GM21825 (cell line): ENCODE data around the gene ASB6.
A peak's percentile ranks its signal among the peaks of the same experiment; 100 is the strongest.
"Not testable (repeated sequence)": the region's sequence is repeated elsewhere in the genome, so short reads cannot be mapped to it uniquely, and the experiment has no call there.

Experiments
- ATAC-seq: cut with Tn5 transposase; IDR thresholded peaks from one replicate; pipeline ENCODE4 v1.9.1; 2021; ENCODE audit warnings: mild to moderate bottlenecking, moderate library complexity; ENCODE audit not compliant: unreplicated experiment

The ASB6 gene

DNA sequence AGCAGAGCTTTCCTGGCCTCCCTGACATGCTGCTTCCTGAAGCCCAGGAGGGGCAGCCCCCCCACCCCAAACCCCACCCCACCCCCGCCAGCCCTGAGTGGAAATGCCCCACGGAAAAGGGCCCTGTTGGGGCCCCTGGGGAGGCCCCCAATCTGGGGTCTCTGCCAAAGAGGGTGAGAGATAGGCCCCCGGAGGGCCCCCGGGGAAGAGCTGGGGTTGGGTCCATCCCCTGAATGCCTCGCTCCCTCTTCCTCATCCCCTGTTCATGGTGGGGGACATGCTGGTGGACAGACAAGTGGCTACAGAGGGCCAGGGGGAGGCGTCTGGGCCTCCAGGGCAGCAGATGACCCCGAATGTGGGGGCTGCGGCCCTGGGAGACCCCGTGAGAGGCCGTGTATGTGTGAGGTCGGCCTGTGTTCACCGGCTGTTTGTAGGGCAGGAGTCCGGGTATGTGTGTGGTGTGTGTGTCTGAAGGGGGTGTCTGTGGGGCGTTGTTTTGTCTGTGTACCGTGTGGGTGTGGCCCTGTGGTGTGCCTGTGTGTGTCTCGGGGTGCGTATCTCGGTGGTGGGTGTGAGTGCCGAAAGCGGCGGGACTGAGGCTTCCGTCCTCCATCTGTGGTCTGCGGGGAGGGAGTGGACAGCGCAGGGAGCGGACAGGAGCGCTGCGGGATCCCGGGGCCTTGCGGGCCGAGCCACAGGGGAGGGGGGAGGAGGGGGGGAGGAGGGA is 32.3 kb downstream of the ASB6 start:
- no peak for ATAC-seq

DNA sequence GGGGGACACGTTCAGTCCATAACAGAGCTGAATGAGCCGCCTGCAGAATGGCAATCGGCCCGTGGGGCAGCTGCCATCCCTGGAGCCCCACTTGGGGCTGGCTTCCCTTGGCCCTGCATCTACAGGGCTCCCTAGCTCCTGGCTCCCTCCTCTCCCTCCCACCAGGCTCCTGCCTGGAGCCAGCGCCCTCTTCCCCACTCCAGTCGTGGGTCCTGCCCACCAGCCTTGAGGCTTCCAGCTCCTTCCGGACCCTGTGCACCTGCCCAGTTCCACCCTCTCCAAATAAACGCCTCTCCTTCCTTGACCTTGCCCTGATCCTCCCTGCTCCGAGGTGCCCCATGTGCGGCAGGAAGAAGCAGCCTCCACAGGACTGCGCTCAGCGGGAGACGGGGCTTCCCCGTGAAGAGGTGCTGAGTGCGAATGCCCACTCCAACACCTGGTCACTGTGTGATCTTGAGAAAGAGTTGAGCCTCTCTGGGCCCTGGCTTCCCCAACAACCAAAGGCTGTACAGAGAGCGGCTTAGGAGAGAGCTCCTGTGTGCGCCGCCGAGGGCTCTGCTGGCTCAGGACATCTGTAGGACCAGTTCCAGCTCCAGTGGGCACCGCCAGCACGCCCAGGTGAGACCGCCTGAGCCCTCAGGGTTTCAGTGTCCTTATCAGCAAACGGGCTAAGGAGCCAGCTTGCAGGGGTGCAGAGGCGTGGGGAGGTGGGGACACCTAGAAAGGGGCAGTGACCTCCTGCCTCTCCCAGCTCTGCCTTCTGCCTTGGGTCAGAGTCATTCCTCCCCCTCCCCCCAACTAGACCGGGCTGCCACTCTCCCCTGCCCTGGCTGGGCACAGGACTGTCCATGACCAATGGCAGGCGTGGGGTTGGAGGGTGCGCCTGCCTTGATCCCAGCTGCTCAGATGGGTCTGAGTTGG is 33.1 kb downstream of the ASB6 start:
- ATAC-seq = no peak

DNA sequence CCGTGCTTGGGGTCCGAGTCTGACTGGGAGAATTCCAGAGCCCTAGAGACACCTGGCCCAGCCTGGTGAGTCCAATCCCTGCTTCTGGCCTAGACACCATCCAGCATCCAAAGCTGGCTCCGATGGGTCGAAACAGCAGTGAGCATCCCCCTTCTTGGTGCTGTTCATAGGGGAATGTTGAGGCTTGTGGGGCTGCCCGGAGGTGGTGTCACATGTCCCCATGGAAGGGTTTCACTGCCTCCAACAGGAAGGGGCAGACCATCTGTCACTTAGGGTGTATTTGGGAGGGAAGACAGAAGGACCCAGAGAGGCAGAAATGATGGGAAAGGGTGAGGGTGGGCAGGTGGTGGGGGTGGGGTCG is 34.9 kb downstream of the ASB6 start:
- no peak for ATAC-seq

DNA sequence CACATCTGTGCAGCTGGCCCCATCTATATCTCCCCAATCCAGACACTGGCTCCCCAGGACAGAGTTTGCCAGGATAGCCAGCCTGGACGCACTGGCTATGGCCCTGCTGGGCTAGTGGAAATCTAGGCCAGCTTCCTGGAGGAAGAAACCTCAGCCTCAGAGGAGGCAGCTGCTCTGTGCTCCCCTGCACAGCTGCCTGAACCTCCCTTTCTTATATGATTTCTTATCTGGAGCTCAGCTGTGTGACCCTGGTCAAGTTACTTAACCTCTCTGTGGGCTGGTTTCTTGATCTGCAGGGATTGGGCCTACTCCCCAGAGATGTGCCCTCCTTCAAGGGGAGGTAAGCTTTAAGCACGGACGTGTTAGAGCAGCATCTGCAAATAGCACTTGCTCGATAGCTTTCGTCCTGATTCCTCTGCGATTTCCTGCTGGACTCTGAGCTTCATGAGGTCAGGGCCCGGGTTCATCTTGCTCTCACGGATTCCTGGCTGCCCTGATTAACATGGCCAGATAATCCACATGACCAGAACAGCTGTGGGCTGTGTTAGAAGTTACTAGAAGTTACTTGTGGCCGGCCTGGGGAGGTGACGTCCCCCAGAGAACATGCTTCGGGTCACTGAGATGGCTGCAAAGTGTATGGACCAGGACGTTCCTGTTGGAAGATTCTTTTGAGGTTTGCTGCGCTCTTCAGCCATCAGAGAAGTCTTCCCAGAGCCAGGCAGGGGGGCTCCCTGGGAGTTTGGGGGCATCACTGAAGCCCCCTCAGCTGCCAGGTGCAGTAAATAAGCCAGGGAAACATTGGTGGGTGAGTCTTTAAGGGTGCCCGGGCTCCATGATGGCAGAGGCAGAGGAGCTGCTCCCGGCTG is 35.6 kb downstream of the ASB6 start:
- ATAC-seq = no peak

DNA sequence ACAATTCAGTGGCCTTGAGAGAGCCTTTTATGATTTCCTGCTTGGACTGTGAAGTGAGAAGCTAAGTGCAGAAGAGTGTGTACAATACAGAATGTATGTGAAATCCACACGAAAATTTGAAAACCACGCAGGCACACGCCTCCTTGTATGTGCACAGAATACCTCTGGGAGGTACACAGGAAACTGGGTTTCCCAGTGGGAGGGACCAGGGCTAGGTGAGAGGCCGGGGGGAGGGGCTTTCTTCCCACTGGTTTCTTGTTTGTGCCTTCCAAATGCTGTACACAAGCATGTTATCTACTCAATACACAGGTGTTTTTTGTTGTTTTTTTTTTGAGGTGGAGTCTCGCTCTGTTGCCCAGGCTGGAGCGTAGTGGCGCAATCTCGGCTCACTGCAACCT is 37.2 kb downstream of the ASB6 start:
- no peak for ATAC-seq

DNA sequence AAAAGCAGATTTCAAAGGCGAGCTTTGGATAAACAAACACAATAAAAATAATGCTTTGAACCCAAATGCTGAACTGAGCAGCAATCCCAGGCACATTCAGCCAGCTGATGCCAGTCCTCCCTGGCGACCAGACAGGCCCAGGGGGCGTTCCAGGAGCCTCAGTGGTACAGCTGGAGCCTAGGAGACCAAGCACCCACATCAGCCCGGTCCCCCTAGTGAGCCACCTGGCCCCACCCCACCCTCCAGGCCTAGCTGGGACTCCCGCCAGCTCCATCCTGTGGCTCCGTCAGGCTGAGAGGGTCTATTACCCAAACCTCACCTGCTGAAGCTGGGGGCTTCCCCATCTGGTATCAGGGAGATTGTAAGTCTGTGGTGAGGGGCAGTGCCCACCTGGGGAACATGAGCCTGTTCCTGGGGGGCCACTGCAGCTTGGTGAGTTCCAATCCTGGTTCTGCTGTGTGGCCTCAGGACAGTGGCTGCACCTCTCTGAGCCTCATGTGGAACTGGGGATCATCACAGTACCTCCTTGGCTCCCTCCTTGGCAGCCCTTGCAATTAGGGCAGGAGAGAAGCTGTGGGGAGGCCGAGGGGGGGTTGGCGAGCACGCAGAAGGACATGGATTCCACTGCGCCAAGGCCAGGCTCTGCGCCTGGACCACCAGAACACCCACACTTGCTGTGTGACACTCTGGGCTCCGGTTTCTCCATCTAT is 37.7 kb downstream of the ASB6 start:
- ATAC-seq = no peak

DNA sequence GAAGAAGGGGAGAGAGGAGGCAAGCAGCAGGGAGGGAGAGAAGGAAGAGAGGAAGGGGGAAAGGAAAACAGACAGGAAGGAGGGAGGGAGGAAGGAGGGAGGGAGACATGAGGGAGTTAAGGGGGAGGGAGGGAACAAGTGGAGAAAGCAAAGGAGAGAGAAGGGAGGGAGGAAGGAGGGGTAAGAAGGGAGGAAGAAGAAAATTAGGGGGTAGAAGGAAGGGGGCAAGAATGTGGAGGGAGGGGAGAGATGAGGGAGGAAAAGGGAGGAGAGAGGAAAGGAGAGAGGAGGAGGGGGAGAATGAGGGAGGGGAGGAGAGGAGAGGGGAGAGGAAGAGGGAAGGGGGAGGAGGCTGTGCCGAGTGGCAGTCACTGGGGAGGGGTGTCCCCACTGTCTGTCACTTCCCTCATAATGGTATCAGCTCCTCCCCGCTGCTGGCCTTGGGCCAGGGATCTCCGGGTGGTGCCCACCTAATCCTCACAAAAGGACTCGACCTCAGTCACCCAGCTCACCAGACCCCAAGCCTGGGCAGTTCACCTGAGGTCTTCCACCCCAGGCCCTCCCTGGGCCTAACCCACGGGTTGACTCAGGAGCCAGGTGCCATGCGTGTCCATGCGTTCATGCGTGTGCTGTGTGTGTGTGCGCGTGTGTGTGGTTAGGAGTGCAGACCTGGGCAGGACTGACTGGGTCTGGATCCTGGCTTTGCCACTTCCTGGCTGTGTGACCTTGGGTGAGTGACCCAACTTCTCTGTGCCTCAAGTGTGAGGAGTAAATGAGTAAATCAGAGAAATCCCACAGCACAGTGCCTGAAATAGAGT is 39.1 kb downstream of the ASB6 start:
- no peak for ATAC-seq

DNA sequence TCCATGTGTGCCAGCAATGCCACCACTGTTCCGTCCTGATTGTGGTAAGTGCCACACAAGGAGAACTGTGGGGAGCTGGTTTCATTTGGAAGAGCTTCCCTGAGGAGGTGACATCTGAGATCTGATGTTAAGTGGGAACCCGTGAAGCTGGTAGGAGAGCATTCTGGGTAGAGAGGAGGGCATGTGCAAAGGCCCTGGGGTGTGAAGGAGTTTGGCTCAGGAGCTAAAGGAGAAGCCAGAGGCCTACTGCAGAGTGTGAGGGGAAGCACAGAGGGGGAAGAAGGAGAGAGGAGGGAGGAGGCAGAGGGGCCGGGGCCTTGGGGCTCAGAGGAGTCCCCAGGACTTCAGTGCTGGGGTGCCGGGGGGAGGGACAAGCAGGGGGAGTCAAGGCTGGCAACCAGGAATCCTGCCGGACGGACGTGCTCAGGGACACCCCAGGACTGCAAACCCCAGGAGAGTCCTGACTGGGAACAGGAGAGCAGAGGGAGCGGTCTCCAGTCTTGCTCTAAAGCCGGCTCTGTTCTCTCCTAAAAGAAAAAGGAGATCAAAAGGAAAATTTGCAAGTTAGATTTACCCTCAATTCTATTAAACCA is 40.8 kb downstream of the ASB6 start:
- ATAC-seq = no peak

DNA sequence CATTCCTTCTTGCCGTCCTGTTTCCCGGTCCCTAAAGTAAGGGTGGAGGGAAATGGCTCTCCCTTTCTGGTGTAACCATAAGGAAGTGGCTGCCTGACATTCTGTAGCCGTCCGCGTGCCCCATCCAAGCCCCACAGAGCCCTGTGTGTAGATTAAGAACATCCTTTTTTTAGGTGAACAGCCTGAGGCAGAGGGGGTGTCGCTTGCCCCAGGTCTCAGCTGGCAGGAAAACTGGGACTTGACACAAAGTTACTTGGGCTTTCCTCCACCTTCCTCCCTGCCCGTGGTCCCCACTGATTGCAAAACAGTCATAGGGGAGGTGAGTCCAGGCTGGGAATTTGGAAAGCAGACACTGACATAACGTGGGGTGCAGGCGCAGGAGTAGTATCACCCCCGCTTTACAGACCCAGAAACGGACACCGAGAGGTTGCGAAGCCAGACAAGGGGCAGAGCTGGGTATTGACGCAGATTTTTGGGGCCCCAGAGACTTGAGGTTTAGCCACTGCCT is 43.8 kb downstream of the ASB6 start:
- ATAC-seq = no peak

DNA sequence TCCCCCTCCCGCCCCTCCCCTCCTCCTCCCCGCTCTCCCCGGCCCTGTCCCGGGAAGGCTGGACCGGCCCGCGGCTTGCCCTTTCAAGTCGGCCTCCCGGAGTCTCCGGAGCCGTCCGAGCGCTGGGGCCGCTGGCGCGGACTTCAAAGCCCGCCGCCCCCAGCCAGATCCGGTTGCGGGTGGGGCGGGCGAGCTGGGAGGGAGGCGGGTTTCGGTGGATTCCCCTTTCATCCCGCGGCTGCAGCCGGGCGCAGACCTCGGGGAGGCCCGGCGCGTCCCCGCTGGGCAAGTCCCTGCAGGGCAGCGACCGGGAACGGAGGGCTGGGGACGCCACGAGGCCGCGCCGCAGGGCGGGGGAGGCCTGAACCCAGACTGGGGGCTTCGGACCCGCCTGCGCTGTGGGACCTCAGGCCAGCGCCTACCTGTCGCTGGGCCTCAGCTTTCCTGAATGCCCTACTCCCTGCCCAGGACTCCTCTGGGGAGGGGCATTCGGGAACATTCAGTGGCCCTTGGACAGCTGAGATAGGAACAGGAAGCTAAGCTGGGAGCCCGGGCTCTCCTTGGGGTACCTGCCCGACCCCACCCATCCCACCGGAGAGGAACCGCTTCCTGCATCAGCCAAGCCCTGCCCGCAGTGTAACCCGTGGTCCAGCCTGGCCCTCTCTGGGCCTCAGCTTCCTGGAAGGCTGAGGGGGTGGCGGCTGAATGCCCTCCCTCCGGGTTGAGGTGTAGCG is 44.4 kb downstream of the ASB6 start:
- peak; percentile 57 for ATAC-seq

DNA sequence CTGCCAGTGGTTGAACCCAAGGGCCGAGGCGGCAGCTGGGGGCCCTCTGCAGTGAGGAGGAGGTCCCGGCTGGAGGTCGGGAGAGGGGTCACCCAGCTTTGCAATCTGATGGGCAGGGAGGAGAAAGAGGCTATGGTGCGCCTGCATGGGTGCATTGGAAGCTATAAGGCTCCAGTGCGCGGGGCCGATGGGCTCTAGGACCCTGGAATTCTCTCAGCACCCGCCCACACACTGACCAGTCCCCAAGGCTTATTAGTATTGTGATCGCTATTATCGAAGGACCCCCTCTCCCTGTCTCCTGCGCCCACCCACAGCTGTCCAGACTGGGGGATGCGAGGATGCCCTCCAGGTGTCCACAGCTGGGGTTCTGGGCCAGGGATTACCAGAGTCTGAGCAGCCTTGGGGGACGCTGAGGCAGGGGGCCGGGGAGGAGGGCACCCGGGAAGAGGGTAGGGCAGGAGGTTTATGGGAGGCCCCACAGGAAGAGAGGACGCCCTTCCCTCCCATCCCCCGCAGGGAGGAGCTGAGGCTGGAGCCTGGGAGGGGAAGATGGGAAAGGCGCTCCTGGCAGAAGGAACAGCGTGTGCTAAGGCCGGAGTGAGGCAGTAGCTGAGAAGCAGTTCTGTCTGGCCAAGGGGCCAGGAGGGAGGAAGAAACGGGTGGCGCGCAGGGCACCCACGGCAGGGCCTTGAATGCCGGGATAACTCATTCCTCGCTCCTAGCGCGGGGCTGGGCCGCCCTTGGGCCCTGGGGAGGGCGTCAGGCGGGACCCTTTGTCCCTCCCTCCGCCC is 45.2 kb downstream of the ASB6 start:
- no peak for ATAC-seq

DNA sequence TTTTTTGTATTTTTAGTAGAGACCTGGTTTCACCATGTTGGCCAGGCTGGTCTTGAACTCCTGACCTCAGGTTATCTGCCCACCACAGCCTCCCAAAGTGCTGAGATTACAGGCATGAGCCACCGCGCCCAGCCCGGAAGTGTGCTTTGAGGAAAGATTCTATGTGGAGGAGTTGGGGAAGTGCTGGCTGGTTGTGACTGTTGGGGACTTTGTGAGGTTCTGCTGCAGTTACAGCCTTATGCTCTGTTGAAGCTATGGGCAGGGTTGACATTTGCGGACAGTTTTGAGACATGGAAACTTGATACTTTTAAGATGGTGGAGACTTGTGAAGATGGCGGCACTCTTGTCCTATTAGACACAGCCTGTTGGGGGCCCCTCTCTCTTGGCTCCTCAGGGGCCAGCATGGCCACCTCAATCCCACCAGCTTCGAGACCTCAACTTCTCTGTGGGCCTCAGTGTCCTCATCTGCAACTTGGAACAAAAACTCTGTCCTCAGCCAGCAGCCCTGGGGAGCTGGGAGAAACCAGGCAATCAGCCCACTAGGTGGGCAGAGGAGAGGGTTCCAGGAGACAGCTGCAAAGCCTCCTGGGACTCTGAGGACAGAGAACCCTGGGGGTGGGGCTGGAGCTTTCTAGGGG is 45.9 kb downstream of the ASB6 start:
- ATAC-seq = no peak

DNA sequence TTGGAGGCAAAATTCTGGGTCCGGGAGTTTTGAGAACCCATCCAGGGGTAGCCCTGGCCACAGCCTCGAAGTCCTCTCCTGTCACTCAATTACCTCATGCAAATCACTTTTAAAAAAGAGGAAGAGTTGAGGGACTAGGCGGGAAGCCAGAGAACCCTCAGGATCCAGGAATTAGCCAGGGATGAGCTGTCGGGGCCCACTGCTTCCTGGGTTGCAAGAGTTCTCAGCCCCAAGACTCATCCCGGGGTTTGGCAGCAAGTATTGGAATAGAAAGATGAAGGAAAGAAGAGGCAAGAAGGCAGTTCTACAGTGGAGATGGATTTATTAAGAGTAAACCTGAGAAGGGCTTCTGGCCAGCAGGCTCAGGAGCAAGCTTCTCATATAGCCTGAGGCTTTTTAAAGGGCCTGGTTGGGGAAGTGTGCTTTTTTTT is 46.6 kb downstream of the ASB6 start:
- ATAC-seq = no peak

DNA sequence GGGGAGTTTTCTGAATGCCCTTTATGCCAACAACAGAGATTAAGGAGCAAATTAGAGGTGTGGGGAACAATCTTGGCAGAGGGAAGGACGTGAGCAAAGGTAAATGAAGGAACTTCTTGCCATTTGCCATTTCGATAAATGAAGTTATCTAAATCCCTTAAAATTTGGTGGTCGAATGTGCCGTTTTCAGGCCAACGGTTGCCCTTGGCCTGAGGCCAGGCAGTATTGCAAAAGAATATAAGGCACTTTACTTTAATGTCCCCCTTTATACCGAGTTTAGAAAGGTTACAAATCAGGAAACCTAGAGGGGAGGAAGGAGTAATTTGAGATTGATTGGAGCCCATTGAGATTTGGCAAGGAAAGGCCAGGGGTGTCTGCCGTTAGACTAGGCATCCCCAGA is 47.3 kb downstream of the ASB6 start:
- no peak for ATAC-seq

DNA sequence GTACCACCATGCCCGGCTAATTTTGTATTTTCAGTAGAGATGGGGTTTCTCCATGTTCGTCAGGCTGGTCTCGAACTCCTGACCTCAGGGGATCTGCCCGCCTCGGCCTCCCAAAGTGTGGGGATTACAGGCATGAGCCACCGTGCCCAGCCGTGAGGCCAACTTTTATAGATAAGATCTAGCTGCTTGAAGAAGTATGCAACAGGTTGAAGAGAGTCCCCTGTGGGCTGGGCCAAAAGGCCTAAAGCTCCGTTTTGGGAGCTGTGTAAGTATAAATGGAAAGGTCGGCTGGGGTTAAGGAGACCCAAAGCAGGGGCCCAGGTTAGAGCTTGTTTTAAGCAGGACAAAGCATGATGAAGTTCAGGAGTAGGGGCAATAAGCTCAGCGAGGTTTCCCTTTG is 49.2 kb downstream of the ASB6 start:
- not testable (repeated sequence) for ATAC-seq

DNA sequence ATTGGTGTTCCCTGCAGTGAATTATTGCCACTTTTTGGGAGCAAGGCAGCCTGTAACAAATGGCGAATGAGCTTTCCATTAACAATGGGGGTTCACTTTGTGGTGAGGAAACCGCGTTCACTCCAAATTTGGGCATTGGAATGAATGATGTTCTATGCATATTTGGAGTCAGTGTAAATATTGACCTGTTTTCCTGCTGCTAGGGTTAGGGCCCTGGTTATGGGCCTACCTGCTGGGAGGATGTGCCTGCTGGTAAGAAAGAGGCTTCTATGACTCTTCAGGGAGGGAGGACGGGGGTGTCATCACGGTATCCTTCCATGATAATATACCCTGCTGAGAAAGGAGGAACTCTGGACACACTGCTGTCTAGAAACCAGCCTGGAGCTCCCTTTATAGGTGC is 50.0 kb downstream of the ASB6 start:
- ATAC-seq = no peak

DNA sequence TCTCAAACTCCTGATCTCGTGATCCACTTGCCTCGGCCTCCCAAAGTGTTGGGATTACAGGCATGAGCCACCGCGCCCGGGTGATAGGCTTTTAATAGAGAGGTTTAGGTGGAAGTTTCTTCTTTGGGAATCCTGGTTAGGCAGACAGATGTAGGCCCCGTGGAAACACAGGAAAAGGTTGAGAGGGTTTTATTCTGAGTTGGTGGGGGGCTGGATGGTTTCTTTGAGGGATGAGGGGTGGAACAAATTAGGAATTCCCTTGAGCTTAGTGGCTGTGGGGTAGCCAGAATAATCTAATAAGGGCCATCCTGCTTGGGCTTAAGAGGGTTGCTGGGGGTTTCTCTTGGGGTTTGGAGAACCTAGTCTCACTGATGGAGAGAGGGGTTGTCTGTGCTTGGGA is 51.5 kb downstream of the ASB6 start:
- no peak for ATAC-seq
